NCI-H1048 (cell line): ENCODE data around the gene SLC7A6OS.

ENCODE experiments used
- DNase-seq: peaks from one replicate; lab custom pipeline; 2025; lab: John Stamatoyannopoulos, UW

Gene SLC7A6OS

GRCh38 chr16:68344252-68344651 is 33.5 kb upstream of the SLC7A6OS start:
- DNase-seq = no peak

- no peak for DNase-seq
These were observed 32.4 kb upstream of the SLC7A6OS start for GRCh38 chr16:68343137-68343536.

- DNase-seq = no peak
These were observed 31.9 kb upstream of the SLC7A6OS start for GRCh38 chr16:68342620-68343019.

GRCh38 chr16:68339214-68339613 is 28.5 kb upstream of the SLC7A6OS start:
- no peak for DNase-seq

GRCh38 chr16:68338326-68339119 is 27.8 kb upstream of the SLC7A6OS start:
- DNase-seq = no peak

GRCh38 chr16:68335175-68335574 is 24.4 kb upstream of the SLC7A6OS start:
- no peak for DNase-seq

GRCh38 chr16:68332411-68333121 is 21.8 kb upstream of the SLC7A6OS start:
- DNase-seq = no peak

- DNase-seq = no peak
These were observed 21.2 kb upstream of the SLC7A6OS start for GRCh38 chr16:68331879-68332410.

- no peak for DNase-seq
These were observed 18.2 kb upstream of the SLC7A6OS start for GRCh38 chr16:68328860-68329390.

GRCh38 chr16:68328151-68328859 is 17.6 kb upstream of the SLC7A6OS start:
- DNase-seq = peak; percentile 21

GRCh38 chr16:68324780-68325357 is 14.1 kb upstream of the SLC7A6OS start:
- no peak for DNase-seq

GRCh38 chr16:68324336-68324735 is 13.6 kb upstream of the SLC7A6OS start:
- no peak for DNase-seq

- DNase-seq = no peak
These were observed 8.6 kb upstream of the SLC7A6OS start for GRCh38 chr16:68319185-68319908.

- no peak for DNase-seq
These were observed 2.4 kb upstream of the SLC7A6OS start for GRCh38 chr16:68313116-68313515.

GRCh38 chr16:68310437-68310773 is 341 bp downstream of the SLC7A6OS start:
- DNase-seq = no peak

GRCh38 chr16:68309799-68310198 is 947 bp downstream of the SLC7A6OS start:
- no peak for DNase-seq

- DNase-seq = no peak
These were observed 4.1 kb downstream of the SLC7A6OS start for GRCh38 chr16:68306633-68307032.

GRCh38 chr16:68300734-68301459 is 9.8 kb downstream of the SLC7A6OS start:
- no peak for DNase-seq

- no peak for DNase-seq
These were observed 10.9 kb downstream of the SLC7A6OS start for GRCh38 chr16:68299571-68300453.
